ENCODE measurements around the gene CEACAM20. TPM values are rescaled to one million over a fixed set of nuclear protein-coding genes. Genes with fewer than 3 reads are reported as not detected.
A peak's percentile ranks its signal among the peaks of the same experiment; 100 is the strongest.
"Not testable (repeated sequence)": the region's sequence is repeated elsewhere in the genome, so short reads cannot be mapped to it uniquely, and the experiment has no call there.

CEACAM20 gene
- not detected in 2 replicates for total RNA-seq

DNA sequence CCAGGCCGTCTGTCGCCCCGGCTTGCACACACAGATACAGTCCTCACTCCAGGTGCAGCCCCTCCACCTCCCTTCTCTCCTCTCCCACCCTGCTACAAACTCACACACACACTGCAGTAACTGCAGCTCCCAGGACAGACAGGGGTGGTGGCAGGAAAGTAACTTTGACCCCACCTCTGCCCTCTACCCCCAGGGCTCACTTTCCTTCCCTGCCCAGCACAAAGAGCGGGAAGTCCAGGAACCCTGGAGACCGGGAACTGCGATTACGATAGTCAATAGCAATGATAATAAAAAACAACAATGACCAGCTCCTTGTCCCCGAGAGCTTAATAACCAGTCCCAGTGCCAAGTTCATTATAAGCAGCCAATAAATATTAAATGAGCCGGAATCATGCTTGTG is at the start of gene CEACAM20:
CEACAM20 (minus strand) TSS at position 140 of the 400 bp plus-strand sequence. CDS start 166 bp downstream, outside the sequence.
- DNase-seq (ENCODE audit: low read depth in 2 of 2) = no peak

GRCh38 chr19:44577566-44577874 is 48.0 kb upstream of the CEACAM20 start:
- no peak for DNase-seq (ENCODE audit: low read depth in 2 of 2)

DNA sequence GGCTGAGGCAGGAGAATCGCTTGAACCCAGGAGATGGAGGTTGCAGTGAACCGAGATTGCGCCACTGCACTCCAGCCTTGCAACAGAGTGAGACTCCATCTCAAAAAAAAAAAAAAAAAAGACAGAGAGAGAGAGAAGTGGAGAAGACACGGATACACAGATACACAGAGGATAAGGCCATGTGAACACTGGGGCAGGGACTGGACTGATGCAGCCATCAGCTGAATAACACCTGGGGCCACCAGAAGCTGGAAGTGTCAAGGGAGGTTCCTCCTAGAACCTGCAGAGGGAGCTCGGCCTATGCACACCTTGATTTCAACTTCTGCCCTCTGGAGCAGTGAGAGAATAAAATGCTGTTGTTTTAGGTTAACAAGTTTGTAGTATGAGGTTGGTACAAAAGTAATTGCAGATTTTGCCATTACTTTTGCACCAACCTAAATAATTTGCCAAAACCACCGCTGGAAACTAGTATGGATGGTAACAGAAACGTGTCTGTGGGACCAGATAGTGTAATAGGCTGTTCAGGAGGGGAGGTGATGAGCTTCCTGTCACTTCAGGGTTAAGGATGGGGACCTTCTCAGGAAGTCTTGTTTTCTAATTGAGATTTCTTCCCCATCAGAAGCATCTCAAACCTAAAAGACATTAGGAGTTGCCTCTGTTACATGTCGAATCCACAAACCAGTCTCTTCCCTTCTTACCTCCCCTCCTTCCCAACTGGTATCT is 47.5 kb upstream of the CEACAM20 start:
- DNase-seq (ENCODE audit: low read depth in 2 of 2) = peak; percentile 41 to 61

DNA sequence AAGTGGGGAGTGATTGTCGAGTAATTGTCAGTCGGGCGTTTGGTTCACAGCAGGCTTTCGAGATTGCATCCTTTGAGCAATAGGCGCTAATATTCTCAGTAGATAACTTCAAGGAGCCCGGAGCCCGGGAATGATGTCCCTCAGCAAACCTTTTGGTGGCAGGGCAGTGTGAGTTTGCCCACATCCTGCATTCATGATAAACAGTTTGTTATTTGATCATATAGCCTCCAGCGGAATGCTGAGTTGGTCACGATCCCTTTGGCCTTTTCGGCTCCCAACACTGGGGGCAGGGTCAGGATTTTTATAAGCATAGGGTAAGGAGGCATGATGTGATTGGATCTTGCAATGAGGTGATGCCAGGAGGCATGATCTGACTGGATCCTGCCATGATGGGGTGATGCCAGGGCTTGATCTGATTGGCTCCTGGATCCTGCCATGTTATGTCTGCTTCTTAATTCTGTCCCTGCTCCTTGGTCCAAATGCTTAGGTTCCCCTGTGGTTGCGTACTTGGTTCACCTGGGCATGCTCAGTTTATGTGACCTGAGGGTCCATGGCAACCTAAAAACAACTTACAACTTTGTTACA is 45.7 kb upstream of the CEACAM20 start:
- DNase-seq (ENCODE audit: low read depth in 2 of 2) = no peak

GRCh38 chr19:44574186-44574950 is 44.9 kb upstream of the CEACAM20 start:
- no peak for DNase-seq (ENCODE audit: low read depth in 2 of 2)

- DNase-seq (ENCODE audit: low read depth in 2 of 2) = no peak
These were observed 44.2 kb upstream of the CEACAM20 start for GRCh38 chr19:44573627-44574026.

DNA sequence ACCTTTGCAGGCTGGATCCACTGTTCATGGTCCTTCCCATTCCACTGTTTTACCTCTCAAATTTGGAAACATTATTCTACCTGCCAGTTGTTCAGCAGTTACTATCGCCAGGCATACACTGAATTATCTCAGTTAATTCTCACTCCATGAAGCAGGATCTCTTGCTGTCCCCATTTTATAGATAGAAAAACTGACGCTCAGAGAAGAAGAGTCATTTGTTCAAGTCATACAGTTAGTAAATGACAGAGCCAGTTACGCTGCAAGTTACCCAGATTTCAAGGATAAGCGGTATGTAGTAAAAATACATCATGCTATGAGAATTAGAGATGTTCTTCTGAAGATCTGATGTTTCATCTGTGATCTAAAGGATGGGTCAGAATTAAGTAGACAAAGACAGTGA is 43.7 kb upstream of the CEACAM20 start:
- DNase-seq (ENCODE audit: low read depth in 2 of 2) = no peak

GRCh38 chr19:44572581-44572900 is 43.1 kb upstream of the CEACAM20 start:
- no peak for DNase-seq (ENCODE audit: low read depth in 2 of 2)

DNA sequence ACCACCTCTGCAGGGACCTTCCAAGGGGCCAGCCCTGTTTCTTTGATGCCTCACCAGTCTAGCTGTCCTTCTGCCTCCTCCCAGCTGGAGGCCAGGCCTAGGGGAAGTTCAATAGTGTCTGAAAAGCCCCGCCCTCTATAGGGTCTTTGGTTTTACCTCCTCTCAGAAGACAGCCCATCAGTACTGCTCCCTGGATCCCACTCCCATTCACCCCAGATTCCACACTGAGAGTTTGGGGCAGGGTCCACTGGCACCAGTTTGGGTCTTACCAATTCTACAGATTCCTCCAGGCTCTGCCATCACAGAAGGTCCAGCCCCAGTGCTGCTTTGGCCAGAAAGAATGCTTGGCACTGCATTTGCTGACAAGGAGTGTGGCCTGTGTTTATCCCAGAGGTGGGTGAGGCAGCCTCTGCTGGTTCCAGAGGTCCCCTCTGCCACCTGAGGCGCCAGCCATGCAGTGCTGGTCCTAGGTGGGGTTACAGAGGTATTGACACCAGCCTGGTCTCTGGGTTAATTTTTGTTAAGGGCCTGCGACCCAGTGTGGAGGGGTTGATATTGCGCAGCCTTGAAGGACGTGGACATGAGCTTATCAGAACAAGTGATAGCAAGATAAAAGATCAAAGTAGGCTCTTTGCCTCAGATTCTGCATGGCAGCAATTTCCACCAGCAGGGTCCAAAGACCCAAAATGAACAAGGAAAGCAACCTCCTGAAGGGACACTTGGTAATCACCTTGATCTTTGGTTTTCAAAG is 42.5 kb upstream of the CEACAM20 start:
- DNase-seq (ENCODE audit: low read depth in 2 of 2) = no peak

DNA sequence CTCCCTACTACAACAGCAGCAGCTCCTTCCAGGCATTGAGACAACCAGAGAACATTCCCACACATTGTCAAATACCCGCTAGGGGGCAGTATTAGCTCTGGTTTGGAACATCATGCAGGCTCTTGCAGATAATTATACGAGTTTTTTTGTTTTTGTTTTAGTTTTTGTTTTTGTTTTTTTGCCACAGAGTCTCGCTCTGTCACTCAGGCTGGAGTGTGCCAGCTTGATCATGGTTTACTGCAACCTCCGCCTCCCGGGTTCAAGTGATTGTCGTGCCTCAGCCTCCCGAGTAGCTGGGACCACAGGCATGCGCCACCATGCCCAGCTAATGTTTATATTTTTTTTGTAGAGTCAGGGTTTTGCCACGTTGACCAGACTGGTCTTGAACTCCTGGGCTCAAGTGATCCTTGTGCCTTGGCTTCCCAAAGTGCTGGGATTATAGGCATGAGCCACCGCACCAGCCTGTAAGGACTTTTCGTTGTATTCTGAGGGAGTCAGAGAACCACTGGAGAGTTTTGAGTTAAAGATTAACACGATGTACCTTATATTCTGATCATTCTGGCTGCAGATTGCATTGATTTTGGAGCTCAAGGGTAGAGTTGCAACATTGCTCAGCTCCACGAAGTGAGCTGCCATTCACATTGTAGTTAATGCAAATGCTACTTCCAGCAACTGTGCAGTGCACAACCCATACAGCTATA is 41.7 kb upstream of the CEACAM20 start:
- DNase-seq (ENCODE audit: low read depth in 2 of 2) = peak; percentile 72 to 81

- DNase-seq (ENCODE audit: low read depth in 2 of 2) = no peak
These were observed 41.1 kb upstream of the CEACAM20 start for GRCh38 chr19:44570603-44570983.

DNA sequence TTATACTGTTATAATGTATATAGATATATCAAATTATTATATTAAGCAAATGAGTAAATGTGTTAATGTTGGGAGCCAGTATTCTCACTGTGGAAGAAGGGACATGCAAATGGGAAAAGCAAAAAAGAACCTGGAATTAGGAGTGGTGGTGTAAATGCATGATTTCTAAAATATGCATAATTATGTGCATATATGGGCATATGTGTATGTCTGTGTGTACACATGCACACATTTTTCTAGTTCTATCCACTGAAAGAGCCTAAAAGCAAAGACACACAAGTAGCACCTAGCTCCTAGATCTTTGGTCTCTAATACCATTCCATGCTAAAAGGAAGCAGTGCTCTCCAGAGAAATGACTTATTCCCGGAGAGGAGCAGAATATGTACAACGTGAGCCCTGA is 38.3 kb upstream of the CEACAM20 start:
- no peak for DNase-seq (ENCODE audit: low read depth in 2 of 2)

- DNase-seq (ENCODE audit: low read depth in 2 of 2) = no peak
These were observed 37.5 kb upstream of the CEACAM20 start for GRCh38 chr19:44566984-44567383.

DNA sequence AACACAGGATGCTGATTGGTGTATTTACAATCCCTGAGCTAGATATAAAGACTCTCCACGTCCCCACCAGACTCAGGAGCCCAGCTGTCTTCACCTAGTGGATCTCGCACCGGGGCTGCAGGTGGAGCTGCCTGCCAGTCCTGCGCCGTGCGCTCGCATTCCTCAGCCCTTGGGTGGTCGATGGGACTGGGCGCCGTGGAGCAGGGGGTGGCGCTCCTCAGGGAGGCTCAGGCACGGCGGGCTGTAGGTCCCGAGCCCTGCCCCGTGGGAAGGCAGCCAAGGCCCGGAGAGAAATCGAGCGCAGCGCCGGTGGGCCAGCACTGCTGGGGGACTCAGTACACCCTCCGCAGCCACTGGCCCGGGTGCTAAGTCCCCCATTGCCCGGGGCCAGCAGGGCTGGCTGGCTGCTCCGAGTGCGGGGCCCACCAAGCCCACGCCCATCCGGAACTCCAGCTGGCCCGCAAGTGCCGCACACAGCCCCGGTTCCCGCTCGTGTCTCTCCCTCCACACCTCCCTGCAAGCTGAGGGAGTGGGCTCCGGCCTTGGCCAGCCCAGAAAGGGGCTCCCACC is 33.7 kb upstream of the CEACAM20 start:
- not testable (repeated sequence) for DNase-seq (ENCODE audit: low read depth in 2 of 2)

DNA sequence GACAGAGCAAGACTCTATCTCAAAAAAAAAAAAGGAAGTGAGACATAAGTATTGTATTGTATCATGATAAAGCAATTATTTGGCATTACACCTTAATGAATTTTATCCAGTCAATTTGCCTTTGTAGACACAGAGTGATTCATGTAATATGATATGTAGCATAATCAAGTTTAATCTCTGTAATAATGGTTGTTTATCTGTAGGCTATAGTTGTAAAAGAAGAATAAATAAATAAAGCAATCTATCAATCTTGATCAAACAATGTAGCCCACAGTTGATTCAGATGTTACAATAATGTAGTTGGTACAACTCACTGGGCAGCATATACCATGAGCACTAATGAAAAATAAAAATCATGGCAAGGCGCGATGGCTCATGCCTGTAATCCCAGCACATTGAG is 28.5 kb upstream of the CEACAM20 start:
- DNase-seq (ENCODE audit: low read depth in 2 of 2) = no peak

- no peak for DNase-seq (ENCODE audit: low read depth in 2 of 2)
These were observed 25.3 kb upstream of the CEACAM20 start for GRCh38 chr19:44554641-44555246.

DNA sequence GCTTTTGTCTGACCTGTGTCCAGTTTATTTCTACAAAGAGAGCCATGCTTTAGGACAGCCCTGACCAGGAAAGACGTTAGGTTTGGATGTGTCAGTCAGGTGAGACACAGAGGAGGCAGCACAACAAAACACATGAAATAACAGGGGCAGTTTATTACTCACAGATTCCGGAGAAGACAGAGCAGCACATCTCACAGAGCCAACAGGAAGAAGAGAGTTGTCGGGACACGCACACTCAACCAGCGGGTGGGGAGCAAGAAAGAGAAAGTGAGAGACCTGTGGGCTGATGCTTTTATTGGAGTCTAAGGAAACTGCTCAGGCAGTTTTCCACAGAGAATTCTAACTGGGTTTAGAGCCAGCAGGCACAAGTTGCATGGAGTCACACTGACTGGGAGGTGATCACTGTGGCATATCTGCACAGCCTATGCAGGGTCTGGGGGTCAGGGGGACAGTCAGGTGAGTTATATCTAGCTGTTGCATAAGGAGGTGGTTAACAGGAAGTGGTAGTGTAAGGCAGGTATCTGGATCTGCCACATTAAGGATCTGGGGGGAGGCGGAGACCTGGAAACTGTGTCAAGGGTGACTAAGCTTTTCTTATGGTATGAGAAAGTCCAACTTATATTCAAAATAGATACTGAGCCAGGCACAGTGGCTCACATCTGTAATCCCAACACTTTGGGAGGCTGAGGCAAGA is 24.1 kb upstream of the CEACAM20 start:
- peak in 1 of 2 donors; percentile 43 for DNase-seq (ENCODE audit: low read depth in 2 of 2)

DNA sequence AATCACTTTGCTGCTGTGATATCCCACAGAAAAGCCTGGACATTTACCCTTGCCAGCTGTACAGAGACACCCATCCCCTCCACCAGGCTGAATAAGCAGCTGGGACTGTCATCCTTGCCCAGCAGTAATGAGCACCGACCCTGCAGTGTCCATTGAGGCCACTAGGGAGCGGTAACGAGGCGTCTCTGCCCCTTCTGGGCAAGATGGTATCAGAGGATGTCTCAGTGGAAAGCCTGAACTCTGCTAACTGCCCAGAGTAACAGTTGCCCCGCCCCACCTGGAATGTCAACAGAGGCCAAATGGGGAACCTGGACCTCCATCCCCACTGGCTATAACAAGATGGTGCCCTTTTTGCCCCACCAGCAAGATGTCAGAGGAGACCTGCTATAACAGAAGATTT is 22.8 kb upstream of the CEACAM20 start:
- DNase-seq (ENCODE audit: low read depth in 2 of 2) = peak in 1 of 2 donors; percentile 28

DNA sequence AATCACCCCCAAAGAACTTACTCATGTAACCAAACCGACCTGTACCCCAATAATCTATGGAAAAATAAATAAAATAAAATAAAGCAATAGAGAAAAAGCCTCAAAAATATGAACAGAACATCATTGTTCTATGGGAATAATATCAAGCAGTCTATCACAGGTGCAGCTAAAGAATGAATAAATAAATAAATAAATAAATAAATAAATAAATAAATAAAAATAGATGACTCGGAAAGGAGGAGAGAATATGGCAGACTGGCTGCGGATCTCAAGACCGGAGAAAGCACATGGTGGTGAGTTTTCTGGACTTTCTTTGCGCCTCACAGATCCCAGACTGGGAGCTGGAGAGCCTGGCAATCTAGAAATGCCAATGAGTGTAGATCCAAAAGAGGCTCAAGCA is 22.4 kb upstream of the CEACAM20 start:
- no peak for DNase-seq (ENCODE audit: low read depth in 2 of 2)

DNA sequence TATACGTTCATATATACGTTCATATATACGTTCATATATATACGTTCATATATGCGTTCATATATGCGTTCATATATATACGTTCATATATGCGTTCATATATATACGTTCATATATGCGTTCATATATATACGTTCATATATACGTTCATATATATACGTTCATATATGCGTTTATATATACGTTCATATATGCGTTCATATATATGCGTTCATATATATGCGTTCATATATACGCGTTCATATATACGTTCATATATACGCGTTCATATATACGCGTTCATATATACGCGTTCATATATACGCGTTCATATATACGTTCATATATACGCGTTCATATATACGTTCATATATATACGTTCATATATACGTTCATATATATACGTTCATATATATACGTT is 21.5 kb upstream of the CEACAM20 start:
- DNase-seq (ENCODE audit: low read depth in 2 of 2) = not testable (repeated sequence)
